Fibroblast of lung (primary cell): ENCODE data around the gene KCNN3. TPM values are rescaled to one million over a fixed set of nuclear protein-coding genes. Genes with fewer than 3 reads are reported as not detected.

Source experiments
- DNase-seq, 2 donors: peaks; one replicate each; pipeline versions ENCODE4 v3.0.0 to v3.0.0-alpha.2; 2010; ENCODE audit warnings: low read depth in 2 of 2
- H2AFZ ChIP-seq: 2 replicates; pipeline ENCODE4 v1.5.1; 2012; ENCODE audit warnings: low read length, control low read depth, inconsistent platforms
- H3K27ac ChIP-seq: 2 replicates; pipeline ENCODE4 v1.5.1; 2011; ENCODE audit warnings: low read length, control low read depth; ENCODE audit not compliant: insufficient read depth
- H3K27me3 ChIP-seq: 2 replicates; pipeline ENCODE4 v1.5.1; 2011; ENCODE audit warnings: mild to moderate bottlenecking, low read length; ENCODE audit not compliant: control insufficient read depth, insufficient read depth
- H3K36me3 ChIP-seq: 2 replicates; pipeline ENCODE4 v1.5.1; 2011; ENCODE audit warnings: low read length; ENCODE audit not compliant: control insufficient read depth, insufficient read depth
- H3K4me1 ChIP-seq: 2 replicates; pipeline ENCODE4 v1.5.1; 2011; ENCODE audit warnings: low read length; ENCODE audit not compliant: control insufficient read depth, insufficient read depth; ENCODE audit errors: extremely low read depth
- H3K4me2 ChIP-seq: 2 replicates; pipeline ENCODE4 v1.5.1; 2011; ENCODE audit warnings: low read length, control low read depth; ENCODE audit not compliant: insufficient read depth; ENCODE audit errors: extremely low read depth
- H3K4me3 ChIP-seq, 4 experiments: fragments of 200-600 bp in 1 of 4; sonication (generic) in 1 of 4; replicated peaks in 1 of 4; 2 replicates each; pipeline ENCODE4 v1.5.1; 2011 to 2016; ENCODE audit warnings: low read length in 4 of 4, low read depth in 3 of 4, mild to moderate bottlenecking in 3 of 4, control low read depth in 2 of 4, inconsistent platforms in 1 of 4, mixed read lengths in 1 of 4; ENCODE audit not compliant: insufficient read depth in 1 of 4; ENCODE audit errors: control extremely low read depth in 1 of 4
- H3K79me2 ChIP-seq: 2 replicates; pipeline ENCODE4 v1.5.1; 2012; ENCODE audit warnings: mild to moderate bottlenecking, low read length, inconsistent platforms; ENCODE audit not compliant: control insufficient read depth, insufficient read depth
- H3K9ac ChIP-seq: 2 replicates; pipeline ENCODE4 v1.5.1; 2011; ENCODE audit warnings: mild to moderate bottlenecking, low read length, control low read depth; ENCODE audit not compliant: insufficient read depth
- H3K9me3 ChIP-seq: 2 replicates; pipeline ENCODE4 v1.5.1; 2012; ENCODE audit warnings: low read depth, low read length; ENCODE audit not compliant: control insufficient read depth, insufficient read depth
- H4K20me1 ChIP-seq: 2 replicates; pipeline ENCODE4 v1.5.1; 2011; ENCODE audit warnings: low read length; ENCODE audit not compliant: control insufficient read depth, insufficient read depth; ENCODE audit errors: extremely low read depth
- EZH2 ChIP-seq: IDR thresholded peaks from 2 replicates; pipeline ENCODE4 v1.5.1; 2012; ENCODE audit warnings: low read length, control low read depth, mild to moderate bottlenecking; ENCODE audit errors: missing control alignments
- polyA plus RNA-seq, 2 donors: library from polyadenylated mRNA; depleted of rRNA in 1 of 2; stranded (reverse) in 1 of 2; unstranded in 1 of 2; fragments of >200 nt; gene quantifications; 2 replicates each; pipeline ENCODE4 v1.2.1, GENCODE V29; 2011 to 2012; ENCODE audit warnings: missing spikeins in 1 of 2
- total RNA-seq: library from RNA; depleted of rRNA; stranded (reverse); fragments of >200 nt; gene quantifications from 2 replicates; pipeline ENCODE4 v1.2.1, GENCODE V29; 2014
- TF ChIP-seq, protein P1 (sequence below), 2 donors: IDR thresholded peaks in 1 of 2; conservative IDR thresholded peaks in 1 of 2; 1 replicate in 1 of 2; 2 replicates in 1 of 2; pipeline ENCODE4 v1.5.1; 2011 to 2012; ENCODE audit warnings: low read length in 2 of 2, control low read depth in 1 of 2, inconsistent platforms in 1 of 2, low read depth in 1 of 2, mild to moderate bottlenecking in 1 of 2

The KCNN3 gene
- total and polyA plus RNA-seq, 2 donors (not counting 1 experiment from before 2014, with no cell fraction given): not detected

DNA sequence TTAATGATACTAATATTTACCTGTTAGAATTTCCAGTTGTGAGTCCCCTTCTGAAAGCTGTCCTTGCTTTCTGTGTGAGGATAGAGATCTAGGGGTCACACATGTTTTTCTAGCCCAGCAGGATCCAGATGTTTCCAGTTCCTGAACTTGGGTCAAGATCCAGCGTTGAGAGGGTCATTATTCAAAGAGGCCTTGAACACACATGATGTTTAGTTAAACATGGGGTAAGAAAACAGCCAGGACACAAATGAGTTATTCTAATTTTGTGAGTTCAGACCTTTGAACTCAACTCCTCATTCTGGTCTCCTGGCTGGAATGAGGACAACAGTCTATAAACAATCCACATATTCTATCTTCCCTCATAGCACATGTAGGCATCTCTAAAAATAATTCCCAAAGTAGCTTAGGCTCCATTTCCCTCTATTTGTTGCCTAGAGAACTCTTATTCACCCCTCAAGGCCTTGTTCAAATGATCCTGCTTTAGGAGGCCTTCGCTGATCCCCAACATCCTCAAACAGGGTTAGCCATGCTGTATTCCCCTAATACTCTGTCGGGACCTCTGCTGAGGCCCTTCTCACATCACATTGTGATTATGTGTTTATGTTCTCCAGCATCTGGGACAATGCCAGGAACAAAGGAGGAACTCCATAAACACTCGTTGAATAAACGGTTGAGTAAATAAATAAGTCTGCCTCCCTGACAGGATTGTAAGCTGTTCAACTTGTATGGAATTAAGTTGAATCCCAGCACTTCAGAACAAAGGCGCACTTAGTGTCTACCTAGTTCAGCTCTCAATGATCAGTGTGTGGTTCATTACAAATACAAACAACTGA, 15.0 kb upstream of the KCNN3 start:
- DNase-seq: peak in 1 of 2 donors; percentile 26
- H3K4me3 ChIP-seq: no peak overlapping the region
- H3K9ac ChIP-seq: no peak overlapping the region
- no peaks in the 10 kb centered on the region for H3K9me3 ChIP-seq
- H3K4me2 ChIP-seq: no peak overlapping the region
- no peaks in the 10 kb centered on the region for H3K4me1 ChIP-seq
- no peaks in the 10 kb centered on the region for H3K36me3 ChIP-seq
- H3K27me3 ChIP-seq: peaks cover 35% of the 10 kb centered on the region
- TF ChIP-seq, protein P1, sequence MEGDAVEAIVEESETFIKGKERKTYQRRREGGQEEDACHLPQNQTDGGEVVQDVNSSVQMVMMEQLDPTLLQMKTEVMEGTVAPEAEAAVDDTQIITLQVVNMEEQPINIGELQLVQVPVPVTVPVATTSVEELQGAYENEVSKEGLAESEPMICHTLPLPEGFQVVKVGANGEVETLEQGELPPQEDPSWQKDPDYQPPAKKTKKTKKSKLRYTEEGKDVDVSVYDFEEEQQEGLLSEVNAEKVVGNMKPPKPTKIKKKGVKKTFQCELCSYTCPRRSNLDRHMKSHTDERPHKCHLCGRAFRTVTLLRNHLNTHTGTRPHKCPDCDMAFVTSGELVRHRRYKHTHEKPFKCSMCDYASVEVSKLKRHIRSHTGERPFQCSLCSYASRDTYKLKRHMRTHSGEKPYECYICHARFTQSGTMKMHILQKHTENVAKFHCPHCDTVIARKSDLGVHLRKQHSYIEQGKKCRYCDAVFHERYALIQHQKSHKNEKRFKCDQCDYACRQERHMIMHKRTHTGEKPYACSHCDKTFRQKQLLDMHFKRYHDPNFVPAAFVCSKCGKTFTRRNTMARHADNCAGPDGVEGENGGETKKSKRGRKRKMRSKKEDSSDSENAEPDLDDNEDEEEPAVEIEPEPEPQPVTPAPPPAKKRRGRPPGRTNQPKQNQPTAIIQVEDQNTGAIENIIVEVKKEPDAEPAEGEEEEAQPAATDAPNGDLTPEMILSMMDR (conservative IDR thresholded peaks at IDR 0.05 in 1 of 2, IDR thresholded peaks at IDR 0.05 in 1 of 2; ENCODE audit: low read depth in 1 of 2, low read length in 2 of 2): no peak
- no peak for TF ChIP-seq EZH2
- no peaks in the 10 kb centered on the region for H4K20me1 ChIP-seq
- no peak overlapping the region for H2AFZ ChIP-seq
- no peaks in the 10 kb centered on the region for H3K79me2 ChIP-seq
- H3K27ac ChIP-seq: no peak overlapping the region

DNA sequence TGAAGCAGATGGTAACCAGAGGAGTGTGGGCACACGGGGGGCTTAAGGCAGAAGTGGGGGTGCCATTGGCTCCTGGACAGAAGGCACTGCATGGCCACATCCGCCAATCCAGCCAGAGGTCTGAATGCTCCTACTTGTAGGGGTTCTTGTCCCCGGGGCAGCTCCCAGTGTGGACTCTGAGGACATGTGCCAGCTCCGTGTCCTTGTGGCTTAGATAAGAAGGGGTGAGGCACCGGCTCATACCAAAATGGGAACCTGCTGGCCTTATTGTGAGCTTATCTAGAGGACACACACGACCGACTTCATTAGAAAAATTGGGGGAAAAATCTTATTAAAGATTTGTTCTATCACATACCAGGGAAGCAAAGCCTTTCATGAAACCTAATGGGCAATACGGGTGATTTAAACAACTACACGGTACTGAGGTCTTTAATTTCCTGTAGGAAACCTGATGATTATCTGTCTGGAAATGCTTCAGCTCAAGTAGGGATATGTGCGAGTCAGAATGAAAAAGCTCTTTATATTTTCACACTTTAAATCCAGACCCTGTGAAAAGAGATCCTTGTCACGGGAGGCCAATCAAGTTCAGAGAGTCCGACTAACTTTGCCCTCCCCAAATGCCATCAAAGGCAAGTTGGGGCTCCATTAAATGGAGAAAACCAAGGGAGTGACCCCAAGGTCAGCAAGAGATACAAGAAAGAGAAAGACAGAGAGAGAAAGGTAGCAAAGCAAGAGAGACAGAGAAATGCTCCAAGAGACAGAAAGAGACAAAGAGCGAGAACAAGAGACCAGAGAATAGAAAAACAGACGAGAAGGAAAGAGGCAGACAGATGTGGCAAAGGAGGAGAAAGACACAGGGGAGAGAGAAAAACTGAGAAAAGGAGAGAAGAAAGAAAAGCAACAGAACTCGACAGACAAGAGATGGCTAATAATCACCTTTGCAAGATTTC, 14.1 kb upstream of the KCNN3 start:
- Histone ChIP-seq H3K27ac (no peak overlapping the region), H3K4me3 (no peak overlapping the region), H2AFZ (no peak overlapping the region), H3K79me2 (no peaks in the 10 kb centered on the region), H3K36me3 (no peaks in the 10 kb centered on the region), H4K20me1 (no peaks in the 10 kb centered on the region), H3K4me2 (no peak overlapping the region), H3K27me3 (peaks cover 34% of the 10 kb centered on the region), H3K9ac (no peak overlapping the region), H3K9me3 (no peaks in the 10 kb centered on the region), H3K4me1 (no peaks in the 10 kb centered on the region)
- TF ChIP-seq EZH2: no peak
- TF ChIP-seq, protein P1 (conservative IDR thresholded peaks at IDR 0.05 in 1 of 2, IDR thresholded peaks at IDR 0.05 in 1 of 2; ENCODE audit: low read depth in 1 of 2, low read length in 2 of 2): no peak
- no peak for DNase-seq
